ENCODE measurements around the gene SLC34A3.
A peak's percentile ranks its signal among the peaks of the same experiment; 100 is the strongest.

DNA sequence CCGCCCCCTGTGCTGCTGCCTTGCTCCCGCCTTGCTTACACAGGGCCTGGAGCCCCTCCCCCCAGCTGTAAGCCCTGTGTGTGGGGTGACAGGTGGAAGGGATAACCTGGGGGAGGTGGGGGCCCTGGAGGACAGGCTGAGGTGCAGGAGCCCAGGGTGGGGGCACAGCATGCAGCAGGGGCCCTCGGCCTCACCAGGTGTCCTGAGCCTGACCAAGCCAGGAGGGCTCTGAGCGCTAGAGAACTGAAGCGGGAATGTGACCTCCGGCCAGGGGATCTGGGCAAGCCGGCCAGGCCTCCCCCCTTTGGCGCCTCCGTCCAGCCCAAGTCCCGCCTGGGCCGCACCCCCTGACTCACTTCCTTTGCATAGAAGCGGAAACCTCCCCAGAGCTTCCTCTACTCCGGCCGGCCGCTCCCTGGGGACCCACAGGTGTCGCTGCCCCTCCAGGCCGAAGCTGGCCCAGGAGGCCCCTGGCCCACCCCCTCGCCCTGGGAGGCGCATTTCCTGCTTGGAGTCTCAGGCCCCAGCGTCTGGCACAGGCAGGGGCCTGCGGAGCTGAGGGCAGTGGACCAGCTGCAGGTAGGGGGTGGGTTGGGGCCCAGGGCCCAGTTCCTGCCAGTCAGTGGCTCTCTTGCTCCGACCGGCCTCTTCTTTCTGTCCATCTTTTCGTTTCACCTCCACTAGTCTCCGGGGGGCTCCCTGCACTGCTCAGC lies 46.8 kb downstream of the SLC34A3 start, which contains the start of gene TOR4A:
- TF ChIP-seq POLR2A (IDR thresholded peaks at IDR 0.05) (peak; percentile 12), CTCF (IDR thresholded peaks at IDR 0.05) (no peak), EP300 (IDR thresholded peaks at IDR 0.05) (no peak)

Data from ovary (tissue), 3 donors.